Measurements from ENCODE around the gene PCP4. TPM values are rescaled to one million over a fixed set of nuclear protein-coding genes. Genes with fewer than 3 reads are reported as not detected.
"Not testable (repeated sequence)": the region's sequence is repeated elsewhere in the genome, so short reads cannot be mapped to it uniquely, and the experiment has no call there.

PCP4 gene
- total RNA-seq, 1 donor from 2014 or later = 1.0 TPM

GRCh38 chr21:39891111-39891510 is 23.9 kb downstream of the PCP4 start:
- intact Hi-C loops (cut with DNase I) = no loop called here
- no peak for TF ChIP-seq CTCF (IDR thresholded peaks at IDR 0.05)
- DNase-seq = no peak
- no peak for ATAC-seq
- Histone ChIP-seq H3K9me3 (no peaks in the 10 kb centered on the region), H3K4me3 (no peak overlapping the region), H3K27me3 (no peaks in the 10 kb centered on the region), H3K27ac (no peak overlapping the region), H3K36me3 (no peaks in the 10 kb centered on the region), H3K4me1 (no peaks in the 10 kb centered on the region)

- H3K4me3 ChIP-seq; H3K36me3 ChIP-seq; intact Hi-C loops (cut with DNase I); H3K4me1 ChIP-seq; H3K27me3 ChIP-seq; ATAC-seq; H3K9me3 ChIP-seq; H3K27ac ChIP-seq; DNase-seq: not testable (repeated sequence)
Observed at GRCh38 chr21:39891863-39892262, 24.6 kb downstream of the PCP4 start.

- Histone ChIP-seq H3K4me3 (no peak overlapping the region), H3K36me3 (no peaks in the 10 kb centered on the region), H3K4me1 (no peaks in the 10 kb centered on the region), H3K27ac (no peak overlapping the region), H3K9me3 (no peaks in the 10 kb centered on the region), H3K27me3 (no peaks in the 10 kb centered on the region)
- intact Hi-C loops (cut with DNase I) = no loop called here
- no peak for ATAC-seq
- DNase-seq = no peak
- no peak for TF ChIP-seq CTCF (IDR thresholded peaks at IDR 0.05)
Observed at GRCh38 chr21:39900491-39900890, 33.3 kb downstream of the PCP4 start.

- Histone ChIP-seq H3K27ac (no peak overlapping the region), H3K27me3 (no peaks in the 10 kb centered on the region), H3K4me3 (no peak overlapping the region), H3K9me3 (no peaks in the 10 kb centered on the region), H3K36me3 (no peaks in the 10 kb centered on the region), H3K4me1 (no peaks in the 10 kb centered on the region)
- ATAC-seq (no peak), DNase-seq (no peak)
- no peak for TF ChIP-seq CTCF (IDR thresholded peaks at IDR 0.05)
- intact Hi-C loops (cut with DNase I) = no loop called here
Observed at GRCh38 chr21:39900911-39901310, 33.7 kb downstream of the PCP4 start.

- H3K4me3 ChIP-seq = no peak overlapping the region
- no peaks in the 10 kb centered on the region for H3K9me3 ChIP-seq
- ATAC-seq = no peak
- no peak for TF ChIP-seq CTCF (IDR thresholded peaks at IDR 0.05)
- H3K27me3 ChIP-seq = no peaks in the 10 kb centered on the region
- no peak overlapping the region for H3K27ac ChIP-seq
- no peak for DNase-seq
- intact Hi-C loops (cut with DNase I) = no loop called here
- H3K36me3 ChIP-seq = no peaks in the 10 kb centered on the region
- no peaks in the 10 kb centered on the region for H3K4me1 ChIP-seq
Observed at GRCh38 chr21:39902986-39903385, 35.7 kb downstream of the PCP4 start.

GRCh38 chr21:39904457-39904856 is 37.2 kb downstream of the PCP4 start:
- Histone ChIP-seq H3K27ac (no peak overlapping the region), H3K4me1 (no peaks in the 10 kb centered on the region), H3K27me3 (no peaks in the 10 kb centered on the region), H3K36me3 (no peaks in the 10 kb centered on the region), H3K4me3 (no peak overlapping the region), H3K9me3 (no peaks in the 10 kb centered on the region)
- no peak for TF ChIP-seq CTCF (IDR thresholded peaks at IDR 0.05)
- intact Hi-C loops (cut with DNase I) = no loop called here
- DNase-seq = no peak
- ATAC-seq = no peak

All from upper lobe of right lung (tissue), 1 donor.